CD4-positive, alpha-beta T cell treated with Interleukin-4 for 1 hour (primary cell): Measurements from ENCODE around the gene ACER3.
"Not testable (repeated sequence)": the region's sequence is repeated elsewhere in the genome, so short reads cannot be mapped to it uniquely, and the experiment has no call there.

Experiments
- DNase-seq, 2 donors: peaks; one replicate each; pipeline ENCODE4 v3.0.0-alpha.2; 2020 to 2022

ACER3 gene

GRCh38 chr11:76939219-76939631 lies 78.5 kb downstream of the ACER3 start:
- no peak for DNase-seq

GRCh38 chr11:76944225-76944624 lies 83.5 kb downstream of the ACER3 start:
- no peak for DNase-seq

GRCh38 chr11:76946223-76946622 lies 85.5 kb downstream of the ACER3 start:
- DNase-seq: no peak

- no peak for DNase-seq
Observed at GRCh38 chr11:76947190-76947589, 86.5 kb downstream of the ACER3 start.

GRCh38 chr11:76947800-76948199 lies 87.1 kb downstream of the ACER3 start:
- DNase-seq: no peak

- DNase-seq: no peak
Observed at GRCh38 chr11:76955459-76956114, 94.9 kb downstream of the ACER3 start.

- DNase-seq: no peak
Observed at GRCh38 chr11:76962583-76963416, 102.1 kb downstream of the ACER3 start.

- not testable (repeated sequence) for DNase-seq
Observed at GRCh38 chr11:76963417-76964168, 102.9 kb downstream of the ACER3 start.

GRCh38 chr11:76972051-76972450 lies 111.3 kb downstream of the ACER3 start:
- DNase-seq: no peak

GRCh38 chr11:76974179-76974891 lies 113.6 kb downstream of the ACER3 start:
- DNase-seq: no peak

GRCh38 chr11:76975513-76975912 lies 114.8 kb downstream of the ACER3 start:
- no peak for DNase-seq

- no peak for DNase-seq
Observed at GRCh38 chr11:76977791-76978190, 117.1 kb downstream of the ACER3 start.

GRCh38 chr11:76978239-76978638 lies 117.5 kb downstream of the ACER3 start:
- DNase-seq: no peak

- no peak for DNase-seq
Observed at GRCh38 chr11:76978818-76979217, 118.1 kb downstream of the ACER3 start.

GRCh38 chr11:76980196-76980595 lies 119.5 kb downstream of the ACER3 start:
- no peak for DNase-seq

GRCh38 chr11:76984743-76985142 lies 124.0 kb downstream of the ACER3 start:
- no peak for DNase-seq

- no peak for DNase-seq
Observed at GRCh38 chr11:76987203-76987602, 126.5 kb downstream of the ACER3 start.

GRCh38 chr11:76990628-76991027 lies 129.9 kb downstream of the ACER3 start:
- no peak for DNase-seq

- DNase-seq: no peak
Observed at GRCh38 chr11:76995081-76995576, 134.4 kb downstream of the ACER3 start.

GRCh38 chr11:76997512-76997911 lies 136.8 kb downstream of the ACER3 start:
- peak in 1 of 2 donors; percentile 2 for DNase-seq

- DNase-seq: no peak
Observed at GRCh38 chr11:76999597-76999996, 138.9 kb downstream of the ACER3 start.

- DNase-seq: no peak
Observed at GRCh38 chr11:77001613-77002012, 140.9 kb downstream of the ACER3 start.

GRCh38 chr11:77002776-77003175 lies 142.1 kb downstream of the ACER3 start:
- DNase-seq: no peak
